GM21786 (cell line): ENCODE data around the gene SUN1.

Experiments used
- ATAC-seq: cut with Tn5 transposase; IDR thresholded peaks from one replicate; pipeline ENCODE4 v1.9.1; 2021; ENCODE audit not compliant: unreplicated experiment

SUN1 gene

GRCh38 chr7:889025-889390, 56.7 kb downstream of the SUN1 start:
- no peak for ATAC-seq

- no peak for ATAC-seq
These were observed 57.1 kb downstream of the SUN1 start for GRCh38 chr7:889391-889790.

GRCh38 chr7:890868-891267, 58.6 kb downstream of the SUN1 start:
- ATAC-seq: no peak

- no peak for ATAC-seq
These were observed 59.0 kb downstream of the SUN1 start for GRCh38 chr7:891291-891690.

GRCh38 chr7:891805-892204, 59.5 kb downstream of the SUN1 start:
- ATAC-seq: no peak

GRCh38 chr7:892648-893593, 60.6 kb downstream of the SUN1 start:
- ATAC-seq: no peak

- ATAC-seq: no peak
These were observed 61.4 kb downstream of the SUN1 start for GRCh38 chr7:893686-894085.

- no peak for ATAC-seq
These were observed 62.0 kb downstream of the SUN1 start for GRCh38 chr7:894164-894867.

- ATAC-seq: no peak
These were observed 62.7 kb downstream of the SUN1 start for GRCh38 chr7:894927-895450.

GRCh38 chr7:895451-896052, 63.3 kb downstream of the SUN1 start:
- no peak for ATAC-seq

- no peak for ATAC-seq
These were observed 64.2 kb downstream of the SUN1 start for GRCh38 chr7:896346-897075.

GRCh38 chr7:897086-897485, 64.8 kb downstream of the SUN1 start:
- no peak for ATAC-seq

GRCh38 chr7:897771-898376, 65.6 kb downstream of the SUN1 start:
- ATAC-seq: no peak

GRCh38 chr7:898460-898854, 66.2 kb downstream of the SUN1 start:
- ATAC-seq: no peak

- no peak for ATAC-seq
These were observed 66.8 kb downstream of the SUN1 start for GRCh38 chr7:898855-899681.

GRCh38 chr7:899806-900205, 67.5 kb downstream of the SUN1 start:
- ATAC-seq: no peak

GRCh38 chr7:900331-901040, 68.2 kb downstream of the SUN1 start:
- ATAC-seq: no peak

GRCh38 chr7:901041-901387, 68.7 kb downstream of the SUN1 start:
- no peak for ATAC-seq
